Calu3 (cell line): ENCODE results near the gene CMTM8. TPM values are rescaled to one million over a fixed set of nuclear protein-coding genes. Genes with fewer than 3 reads are reported as not detected.

Experiments used
- BruUV-seq: library from RNA; stranded (reverse); fragments of 400-500 nt; replicated peaks from 2 replicates; lab custom pipeline; 2021; lab: Mats Ljungman, UMichigan
- CTCF ChIA-PET: fragments of 300-600 bp; sonication (Branson Sonifier 250); formaldehyde crosslinking; loops from one replicate; lab custom pipeline; 2022; ENCODE audit warnings: antibody characterized with exemption; lab: Charles Lee
- DNase-seq: peaks from one replicate; pipeline ENCODE4 v3.0.0; 2022
- H3K27ac Mint-ChIP-seq: one replicate; pipeline ENCODE4 v1.8.0; 2022; ENCODE audit warnings: mixed read lengths; ENCODE audit not compliant: unreplicated experiment
- H3K27me3 Mint-ChIP-seq: one replicate; pipeline ENCODE4 v1.8.0; 2022; ENCODE audit warnings: mixed read lengths; ENCODE audit not compliant: unreplicated experiment
- H3K36me3 Mint-ChIP-seq: one replicate; pipeline ENCODE4 v1.8.0; 2022; ENCODE audit warnings: mild to moderate bottlenecking, moderate library complexity, mixed read lengths; ENCODE audit not compliant: insufficient read depth, unreplicated experiment
- H3K4me1 Mint-ChIP-seq: one replicate; pipeline ENCODE4 v1.8.0; 2022; ENCODE audit warnings: mild to moderate bottlenecking, low read depth, mixed read lengths; ENCODE audit not compliant: unreplicated experiment
- H3K4me3 Mint-ChIP-seq: one replicate; pipeline ENCODE4 v1.8.0; 2022; ENCODE audit warnings: mild to moderate bottlenecking, low read depth, moderate library complexity, mixed read lengths; ENCODE audit not compliant: unreplicated experiment
- H3K9me3 Mint-ChIP-seq: one replicate; pipeline ENCODE4 v1.8.0; 2022; ENCODE audit warnings: low read depth, mixed read lengths; ENCODE audit not compliant: unreplicated experiment
- intact Hi-C: fragments of 100-400 bp; cut with micrococcal nuclease; formaldehyde crosslinking; loops from one replicate; pipeline ENCODE4 v1.10.0; 2022; ENCODE audit not compliant: unreplicated experiment
- total RNA-seq: library from RNA; stranded (reverse); gene quantifications from 2 replicates; pipeline ENCODE4 v1.2.3, GENCODE V29; 2022
- TF ChIP-seq, protein P1 (sequence below): fragments of 200-600 bp; IDR thresholded peaks from one replicate; pipeline ENCODE4 v1.8.0; 2022; ENCODE audit warnings: antibody characterized with exemption; ENCODE audit not compliant: unreplicated experiment

Gene CMTM8
- total RNA-seq, 1 experiment from 2014 or later = 19.0 TPM

DNA sequence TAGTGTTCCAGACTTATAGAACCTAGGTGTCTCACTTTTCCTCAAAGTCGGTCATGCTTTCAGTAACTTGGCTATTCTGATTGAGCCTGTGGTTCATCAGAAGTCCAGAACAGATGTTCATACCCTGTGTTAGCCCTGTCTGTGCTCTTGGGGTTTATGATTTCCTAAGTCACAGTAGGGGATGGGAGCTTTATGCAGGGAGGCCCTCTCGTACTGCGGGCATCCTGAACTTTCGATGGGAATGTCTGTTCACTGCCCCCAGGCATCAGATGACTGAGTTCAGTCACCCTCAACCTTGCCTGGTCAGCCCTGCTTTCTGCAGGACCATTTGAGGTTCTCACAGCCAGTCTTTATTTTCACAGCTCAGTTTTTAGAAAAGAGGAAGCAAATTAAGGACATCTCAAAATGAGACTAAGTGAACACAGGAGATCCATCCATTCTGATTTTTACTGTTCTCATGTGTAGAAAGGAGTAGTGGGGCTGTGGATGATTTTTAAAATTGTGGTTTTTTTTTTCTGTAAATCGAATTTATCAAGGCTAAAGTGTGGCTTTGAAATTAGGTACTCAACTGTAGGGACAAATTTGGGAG lies 71.3 kb downstream of the CMTM8 start:
- TF ChIP-seq, protein P1, sequence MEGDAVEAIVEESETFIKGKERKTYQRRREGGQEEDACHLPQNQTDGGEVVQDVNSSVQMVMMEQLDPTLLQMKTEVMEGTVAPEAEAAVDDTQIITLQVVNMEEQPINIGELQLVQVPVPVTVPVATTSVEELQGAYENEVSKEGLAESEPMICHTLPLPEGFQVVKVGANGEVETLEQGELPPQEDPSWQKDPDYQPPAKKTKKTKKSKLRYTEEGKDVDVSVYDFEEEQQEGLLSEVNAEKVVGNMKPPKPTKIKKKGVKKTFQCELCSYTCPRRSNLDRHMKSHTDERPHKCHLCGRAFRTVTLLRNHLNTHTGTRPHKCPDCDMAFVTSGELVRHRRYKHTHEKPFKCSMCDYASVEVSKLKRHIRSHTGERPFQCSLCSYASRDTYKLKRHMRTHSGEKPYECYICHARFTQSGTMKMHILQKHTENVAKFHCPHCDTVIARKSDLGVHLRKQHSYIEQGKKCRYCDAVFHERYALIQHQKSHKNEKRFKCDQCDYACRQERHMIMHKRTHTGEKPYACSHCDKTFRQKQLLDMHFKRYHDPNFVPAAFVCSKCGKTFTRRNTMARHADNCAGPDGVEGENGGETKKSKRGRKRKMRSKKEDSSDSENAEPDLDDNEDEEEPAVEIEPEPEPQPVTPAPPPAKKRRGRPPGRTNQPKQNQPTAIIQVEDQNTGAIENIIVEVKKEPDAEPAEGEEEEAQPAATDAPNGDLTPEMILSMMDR = no peak
- no peaks in the 10 kb centered on the region for H3K27me3 Mint-ChIP-seq
- peaks cover 24% of the 10 kb centered on the region for H3K4me1 Mint-ChIP-seq
- H3K4me3 Mint-ChIP-seq = no peak overlapping the region
- no peak for DNase-seq
- H3K36me3 Mint-ChIP-seq = no peaks in the 10 kb centered on the region
- intact Hi-C loops = no loop called here
- no peaks in the 10 kb centered on the region for H3K9me3 Mint-ChIP-seq
- H3K27ac Mint-ChIP-seq = no peak overlapping the region
- no TSS peak for BruUV-seq
- CTCF ChIA-PET = interaction anchor here (0.7 kb wide), 1 partner anchor 747 kb away, joined by 3 read pairs; no protein-coding TSS in a partner anchor

DNA sequence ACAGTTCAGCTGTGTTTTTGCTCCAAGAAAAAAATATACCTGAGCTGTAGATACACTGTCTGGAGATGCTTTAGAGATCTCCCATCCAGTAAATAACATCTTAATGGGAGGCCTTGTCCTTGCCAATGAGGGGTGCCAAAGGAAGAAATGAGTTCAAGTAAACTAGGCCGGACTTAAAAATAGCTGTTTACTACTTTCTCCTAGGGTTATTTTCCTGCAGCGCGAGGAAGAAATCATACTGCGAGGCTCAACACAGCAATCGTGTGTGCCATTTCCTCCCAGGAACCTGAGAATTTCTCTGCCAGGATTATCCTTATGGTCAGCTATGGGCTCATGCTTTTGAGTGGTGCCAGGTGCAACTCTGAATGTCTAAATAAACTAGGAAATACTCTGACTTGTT lies 71.9 kb downstream of the CMTM8 start:
- H3K4me1 Mint-ChIP-seq = peaks cover 24% of the 10 kb centered on the region

DNA sequence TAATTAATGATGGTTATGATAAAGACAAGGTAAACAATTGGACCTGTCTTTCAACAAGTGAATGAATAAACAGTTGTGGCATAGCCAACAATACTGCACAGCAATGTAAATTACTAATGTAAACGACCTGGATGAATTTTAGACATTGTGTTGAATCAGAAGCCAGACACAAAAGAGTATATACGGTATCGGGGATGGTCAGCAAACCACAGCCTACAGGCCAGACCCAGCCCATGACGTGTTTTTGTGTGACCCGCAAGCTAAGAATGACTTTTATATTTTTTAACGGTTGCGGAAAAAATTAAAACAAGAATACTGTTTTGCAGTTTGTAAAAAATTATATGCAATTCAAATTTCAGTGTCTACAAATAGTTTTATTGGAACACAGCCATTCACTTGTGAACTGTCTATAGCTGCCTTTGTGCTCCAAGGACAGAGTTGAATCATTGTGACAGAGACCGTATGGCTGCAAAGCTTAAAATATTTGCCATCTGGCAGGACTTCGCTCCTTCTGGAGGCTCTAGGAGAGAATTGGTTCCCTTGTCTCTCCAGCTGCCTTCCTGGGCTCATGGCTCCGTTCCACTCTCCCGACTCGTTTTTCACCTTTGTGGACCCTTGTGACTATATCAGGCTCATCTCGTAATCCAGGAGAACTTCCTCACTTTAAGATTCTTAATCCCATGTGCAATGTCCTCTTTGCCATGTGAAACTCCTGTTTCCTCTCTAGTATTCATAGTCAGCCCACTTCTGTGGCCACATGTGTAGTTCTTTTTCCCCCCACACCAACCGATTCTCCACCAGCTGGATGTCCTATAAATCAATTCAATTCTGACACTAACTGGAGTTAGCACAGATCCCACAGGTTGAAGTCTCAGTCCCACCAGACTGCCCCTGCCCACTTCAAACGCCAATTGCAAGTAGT lies 72.7 kb downstream of the CMTM8 start:
- TF ChIP-seq, protein P1 = no peak
- no peaks in the 10 kb centered on the region for H3K27me3 Mint-ChIP-seq
- no peak overlapping the region for H3K4me3 Mint-ChIP-seq
- no TSS peak for BruUV-seq
- DNase-seq = no peak
- H3K4me1 Mint-ChIP-seq = peaks cover 24% of the 10 kb centered on the region
- no peaks in the 10 kb centered on the region for H3K9me3 Mint-ChIP-seq
- H3K27ac Mint-ChIP-seq = no peak overlapping the region
- intact Hi-C loops = no loop called here
- CTCF ChIA-PET = no interaction called here
- no peaks in the 10 kb centered on the region for H3K36me3 Mint-ChIP-seq

More for the DNA sequence above, 71.9 kb downstream of the CMTM8 start:
- Mint-ChIP-seq H3K36me3 (no peaks in the 10 kb centered on the region), H3K9me3 (no peaks in the 10 kb centered on the region), H3K27me3 (no peaks in the 10 kb centered on the region), H3K27ac (no peak overlapping the region), H3K4me3 (no peak overlapping the region)
- TF ChIP-seq, protein P1 = no peak
- no TSS peak for BruUV-seq
- DNase-seq = no peak
- CTCF ChIA-PET = no interaction called here
- intact Hi-C loops = no loop called here

DNA sequence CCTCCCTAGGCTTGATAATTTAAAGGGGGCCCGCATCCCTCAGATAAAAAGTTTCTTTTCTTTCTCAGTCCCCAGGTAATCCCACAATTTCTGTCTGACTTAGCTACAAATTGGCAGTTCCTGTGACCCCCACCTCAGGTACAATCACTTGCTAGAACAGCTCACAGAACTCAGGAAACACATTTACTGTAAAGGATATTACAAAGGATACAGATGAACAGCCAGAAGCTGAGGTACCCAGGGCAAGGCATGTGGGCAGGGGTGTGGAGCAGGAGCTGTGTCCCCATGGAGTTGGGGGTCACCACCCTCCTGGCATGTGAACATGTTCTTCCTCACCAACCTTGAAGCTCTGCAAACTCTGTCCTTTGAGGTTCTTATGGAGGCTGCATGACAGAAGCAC lies 73.8 kb downstream of the CMTM8 start:
- H3K4me3 Mint-ChIP-seq = no peak overlapping the region
- H3K9me3 Mint-ChIP-seq = no peaks in the 10 kb centered on the region
- TF ChIP-seq, protein P1 = no peak
- intact Hi-C loops = no loop called here
- no peaks in the 10 kb centered on the region for H3K36me3 Mint-ChIP-seq
- DNase-seq = no peak
- peaks cover 20% of the 10 kb centered on the region for H3K4me1 Mint-ChIP-seq
- H3K27me3 Mint-ChIP-seq = no peaks in the 10 kb centered on the region
- H3K27ac Mint-ChIP-seq = no peak overlapping the region
- CTCF ChIA-PET = no interaction called here
- BruUV-seq = no TSS peak
